Stomach smooth muscle (tissue), 2 donors: ENCODE results near the gene IL1R1.
"Not testable (repeated sequence)": the region's sequence is repeated elsewhere in the genome, so short reads cannot be mapped to it uniquely, and the experiment has no call there.

Experiments used
- H3K27ac ChIP-seq: one replicate; pipeline ENCODE4 v1.7.0; 2013; ENCODE audit warnings: mild to moderate bottlenecking, low read length, inconsistent platforms
- H3K27me3 ChIP-seq, 2 donors: one replicate each; pipeline ENCODE4 v1.7.0; 2013; ENCODE audit warnings: low read length in 2 of 2; ENCODE audit not compliant: insufficient read depth in 2 of 2, control insufficient read depth in 1 of 2
- H3K36me3 ChIP-seq, 2 donors: one replicate each; pipeline ENCODE4 v1.7.0; 2013; ENCODE audit warnings: low read length in 2 of 2; ENCODE audit not compliant: control insufficient read depth in 2 of 2, insufficient read depth in 2 of 2
- H3K4me1 ChIP-seq: one replicate; pipeline ENCODE4 v1.7.0; 2013; ENCODE audit warnings: low read length; ENCODE audit not compliant: control insufficient read depth, insufficient read depth
- H3K4me3 ChIP-seq, 2 donors: one replicate each; pipeline ENCODE4 v1.7.0; 2013; ENCODE audit warnings: low read length in 2 of 2
- H3K9ac ChIP-seq, 2 donors: one replicate each; pipeline ENCODE4 v1.7.0; 2013; ENCODE audit warnings: low read length in 2 of 2, mild to moderate bottlenecking in 1 of 2
- H3K9me3 ChIP-seq, 2 donors: one replicate each; pipeline ENCODE4 v1.7.0; 2013; ENCODE audit warnings: low read length in 2 of 2; ENCODE audit not compliant: control insufficient read depth in 2 of 2
- donor health status: healthy.
- donor health status: Pancreatic carcinoma.

The IL1R1 gene

GRCh38 chr2:102122909-102123308 is 19.6 kb upstream of the IL1R1 start:
- H3K27ac ChIP-seq, result no peak overlapping the region
- H3K36me3 ChIP-seq, result no peaks in the 10 kb centered on the region
- H3K27me3 ChIP-seq, result no peaks in the 10 kb centered on the region
- H3K9me3 ChIP-seq, result no peaks in the 10 kb centered on the region
- H3K9ac ChIP-seq, result no peak overlapping the region
- no peak overlapping the region for H3K4me3 ChIP-seq
- H3K4me1 ChIP-seq, result no peaks in the 10 kb centered on the region

GRCh38 chr2:102124421-102124820 is 18.1 kb upstream of the IL1R1 start:
- H3K4me1 ChIP-seq, H3K27ac ChIP-seq, H3K9ac ChIP-seq, H3K4me3 ChIP-seq, H3K9me3 ChIP-seq, H3K27me3 ChIP-seq, H3K36me3 ChIP-seq: not testable (repeated sequence)

- no peak overlapping the region for H3K27ac ChIP-seq
- no peaks in the 10 kb centered on the region for H3K36me3 ChIP-seq
- H3K4me1 ChIP-seq, result no peaks in the 10 kb centered on the region
These were observed 16.4 kb upstream of the IL1R1 start for GRCh38 chr2:102126169-102126568.

GRCh38 chr2:102126660-102127059 is 15.9 kb upstream of the IL1R1 start:
- Histone ChIP-seq H3K4me3 (no peak overlapping the region), H3K27me3 (no peaks in the 10 kb centered on the region), H3K4me1 (no peaks in the 10 kb centered on the region), H3K27ac (no peak overlapping the region), H3K9ac (no peak overlapping the region), H3K9me3 (no peaks in the 10 kb centered on the region), H3K36me3 (no peaks in the 10 kb centered on the region)

More at GRCh38 chr2:102126169-102126568, 16.4 kb upstream of the IL1R1 start:
- Histone ChIP-seq H3K4me3 (no peak overlapping the region), H3K9me3 (no peaks in the 10 kb centered on the region), H3K27me3 (no peaks in the 10 kb centered on the region), H3K9ac (no peak overlapping the region)

- no peaks in the 10 kb centered on the region for H3K36me3 ChIP-seq
- H3K4me3 ChIP-seq, result no peak overlapping the region
- H3K9ac ChIP-seq, result no peak overlapping the region
- H3K4me1 ChIP-seq, result no peaks in the 10 kb centered on the region
- no peaks in the 10 kb centered on the region for H3K27me3 ChIP-seq
- no peaks in the 10 kb centered on the region for H3K9me3 ChIP-seq
- no peak overlapping the region for H3K27ac ChIP-seq
These were observed 13.5 kb upstream of the IL1R1 start for GRCh38 chr2:102129082-102129481.

- Histone ChIP-seq H3K4me3 (no peak overlapping the region), H3K9ac (no peak overlapping the region), H3K27me3 (no peaks in the 10 kb centered on the region), H3K9me3 (no peaks in the 10 kb centered on the region), H3K27ac (no peak overlapping the region), H3K4me1 (no peaks in the 10 kb centered on the region), H3K36me3 (no peaks in the 10 kb centered on the region)
These were observed 12.4 kb upstream of the IL1R1 start for GRCh38 chr2:102129951-102130646.

GRCh38 chr2:102130647-102130991 is 11.9 kb upstream of the IL1R1 start:
- no peak overlapping the region for H3K9ac ChIP-seq
- no peaks in the 10 kb centered on the region for H3K36me3 ChIP-seq
- no peak overlapping the region for H3K27ac ChIP-seq
- H3K4me3 ChIP-seq, result no peak overlapping the region
- no peaks in the 10 kb centered on the region for H3K27me3 ChIP-seq
- no peaks in the 10 kb centered on the region for H3K4me1 ChIP-seq
- H3K9me3 ChIP-seq, result no peaks in the 10 kb centered on the region

- Histone ChIP-seq H3K36me3 (no peaks in the 10 kb centered on the region), H3K27ac (no peak overlapping the region), H3K4me3 (no peak overlapping the region), H3K9me3 (no peaks in the 10 kb centered on the region), H3K4me1 (no peaks in the 10 kb centered on the region), H3K9ac (no peak overlapping the region), H3K27me3 (no peaks in the 10 kb centered on the region)
These were observed 11.0 kb upstream of the IL1R1 start for GRCh38 chr2:102131564-102131963.

- Histone ChIP-seq H3K4me3 (no peak overlapping the region), H3K4me1 (peaks cover 7% of the 10 kb centered on the region), H3K27me3 (no peaks in the 10 kb centered on the region), H3K9me3 (no peaks in the 10 kb centered on the region), H3K27ac (no peak overlapping the region), H3K9ac (no peak overlapping the region), H3K36me3 (no peaks in the 10 kb centered on the region)
These were observed 5.4 kb upstream of the IL1R1 start for GRCh38 chr2:102137138-102137537.

- Histone ChIP-seq H3K4me1 (peaks cover 13% of the 10 kb centered on the region), H3K36me3 (no peaks in the 10 kb centered on the region), H3K4me3 (no peak overlapping the region), H3K9me3 (no peaks in the 10 kb centered on the region), H3K27ac (no peak overlapping the region), H3K27me3 (no peaks in the 10 kb centered on the region), H3K9ac (no peak overlapping the region)
These were observed 4.2 kb upstream of the IL1R1 start for GRCh38 chr2:102138331-102138730.

GRCh38 chr2:102139851-102140250 is 2.7 kb upstream of the IL1R1 start:
- Histone ChIP-seq H3K27ac (no peak overlapping the region), H3K27me3 (no peaks in the 10 kb centered on the region), H3K4me1 (peaks cover 13% of the 10 kb centered on the region), H3K4me3 (no peak overlapping the region), H3K9ac (no peak overlapping the region), H3K9me3 (peaks cover 0 to under 1% of the 10 kb centered on the region in 2 donors), H3K36me3 (no peaks in the 10 kb centered on the region)
